GM19035 (cell line): Measurements from ENCODE around the gene C16orf92.
A peak's percentile ranks its signal among the peaks of the same experiment; 100 is the strongest.

Source experiments
- ATAC-seq: cut with Tn5 transposase; IDR thresholded peaks from one replicate; pipeline ENCODE4 v1.9.1; 2021; ENCODE audit not compliant: unreplicated experiment

C16orf92 gene

GRCh38 chr16:30022887-30023286, at the start of gene C16orf92:
Gene C16orf92, plus strand, starts transcription at chr16:30023198. Its CDS starts 143 bp downstream, at chr16:30023341.
- no peak for ATAC-seq

- peak; percentile 96 for ATAC-seq
Observed at GRCh38 chr16:29973384-29974246, 49.4 kb upstream of the C16orf92 start, which contains the start of gene TAOK2. Gene TAOK2, plus strand, starts transcription at chr16:29973868. Its CDS starts 3,905 bp downstream, at chr16:29977773.

- ATAC-seq: no peak
Observed at GRCh38 chr16:29974291-29975133, 48.5 kb upstream of the C16orf92 start.

- ATAC-seq: no peak
Observed at GRCh38 chr16:29975134-29975538, 47.9 kb upstream of the C16orf92 start.

GRCh38 chr16:29975811-29976511, 47.0 kb upstream of the C16orf92 start:
- no peak for ATAC-seq

- ATAC-seq: no peak
Observed at GRCh38 chr16:29977063-29977825, 45.8 kb upstream of the C16orf92 start.

GRCh38 chr16:29978081-29978480, 44.9 kb upstream of the C16orf92 start:
- no peak for ATAC-seq

GRCh38 chr16:29978564-29979270, 44.3 kb upstream of the C16orf92 start:
- ATAC-seq: no peak

GRCh38 chr16:29982560-29983419, 40.2 kb upstream of the C16orf92 start:
- ATAC-seq: no peak

- ATAC-seq: no peak
Observed at GRCh38 chr16:29983420-29984136, 39.4 kb upstream of the C16orf92 start.

- no peak for ATAC-seq
Observed at GRCh38 chr16:29984137-29984763, 38.7 kb upstream of the C16orf92 start.

- ATAC-seq: no peak
Observed at GRCh38 chr16:29984764-29985147, 38.2 kb upstream of the C16orf92 start.

- no peak for ATAC-seq
Observed at GRCh38 chr16:29985271-29985811, 37.7 kb upstream of the C16orf92 start.

GRCh38 chr16:29986231-29986630, 36.8 kb upstream of the C16orf92 start:
- ATAC-seq: no peak

- ATAC-seq: no peak
Observed at GRCh38 chr16:29986931-29987330, 36.1 kb upstream of the C16orf92 start.

GRCh38 chr16:29987371-29988085, 35.5 kb upstream of the C16orf92 start:
- no peak for ATAC-seq
